ENCODE results near the gene PGAP3.

The PGAP3 gene

GRCh38 chr17:39669897-39670735 lies 17.7 kb downstream of the PGAP3 start:
- no peak for DNase-seq

- peak; percentile 42 for DNase-seq
Measured at GRCh38 chr17:39667945-39668924, 19.6 kb downstream of the PGAP3 start, which contains the start of gene PNMT. Gene PNMT, plus strand, starts transcription at chr17:39668453. Its CDS starts 23 bp downstream, at chr17:39668476.

GRCh38 chr17:39667262-39667944 lies 20.5 kb downstream of the PGAP3 start:
- no peak for DNase-seq

GRCh38 chr17:39666601-39667261 lies 21.1 kb downstream of the PGAP3 start:
- DNase-seq: no peak

GRCh38 chr17:39666231-39666600 lies 21.6 kb downstream of the PGAP3 start:
- no peak for DNase-seq

GRCh38 chr17:39665642-39666224 lies 22.1 kb downstream of the PGAP3 start:
- DNase-seq: peak; percentile 18

GRCh38 chr17:39664581-39665561 lies 23.0 kb downstream of the PGAP3 start, which contains the start of gene TCAP:
Gene TCAP, plus strand, starts transcription at chr17:39665349. Its CDS starts 11 bp downstream, at chr17:39665360.
- no peak for DNase-seq

GRCh38 chr17:39663688-39664580 lies 23.9 kb downstream of the PGAP3 start:
- no peak for DNase-seq

- no peak for DNase-seq
Measured at GRCh38 chr17:39663340-39663687, 24.5 kb downstream of the PGAP3 start.

GRCh38 chr17:39662551-39663339 lies 25.1 kb downstream of the PGAP3 start:
- no peak for DNase-seq

GRCh38 chr17:39661744-39662541 lies 25.9 kb downstream of the PGAP3 start:
- DNase-seq: no peak

GRCh38 chr17:39660397-39661385 lies 27.2 kb downstream of the PGAP3 start:
- DNase-seq: no peak

- DNase-seq: no peak
Measured at GRCh38 chr17:39660011-39660360, 27.9 kb downstream of the PGAP3 start.

GRCh38 chr17:39659279-39660010 lies 28.4 kb downstream of the PGAP3 start:
- DNase-seq: no peak

GRCh38 chr17:39658760-39659159 lies 29.1 kb downstream of the PGAP3 start:
- DNase-seq: no peak

GRCh38 chr17:39658346-39658745 lies 29.5 kb downstream of the PGAP3 start:
- DNase-seq: no peak
